Measurements from ENCODE around the gene SWSAP1. TPM values are rescaled to one million over a fixed set of nuclear protein-coding genes. Genes with fewer than 3 reads are reported as not detected.

The SWSAP1 gene
- total RNA-seq, 1 experiment from 2014 or later, result 3.0 TPM

GRCh38 chr19:11423791-11424181, 49.3 kb downstream of the SWSAP1 start:
- Mint-ChIP-seq H3K27ac (no peak overlapping the region), H3K9me3 (no peaks in the 10 kb centered on the region), H3K4me1 (peaks cover 11% of the 10 kb centered on the region), H3K27me3 (ENCODE audit: low read depth) (peaks cover 29% of the 10 kb centered on the region), H3K36me3 (no peaks in the 10 kb centered on the region), H3K4me3 (no peak overlapping the region)
- ChIA-PET CTCF (interaction anchor here (0.6 to 7.8 kb wide), 6 partner anchors 11 to 180 kb away, joined by 3 to 308 read pairs (median 20); partner anchors contain the start of genes EPOR, ODAD3 and PRKCSH), POLR2A (interaction anchor here (7.8 kb wide), 1 partner anchor 42 kb away, joined by 115 read pairs; the partner anchor contains the start of gene EPOR)
- no peak for ATAC-seq
- no peak for DNase-seq (ENCODE audit: low spot score)
- TF ChIP-seq ERG (CRISPR knock-in tag; IDR thresholded peaks at IDR 0.05) (no peak), NR2C2 (CRISPR knock-in tag; IDR thresholded peaks at IDR 0.05) (no peak), IRF1 (CRISPR knock-in tag; IDR thresholded peaks at IDR 0.05) (no peak), SMAD3 (CRISPR knock-in tag; IDR thresholded peaks at IDR 0.05; ENCODE audit: borderline replicate concordance) (no peak), ZMAT4 (CRISPR knock-in tag; IDR thresholded peaks at IDR 0.05) (no peak), SP1 (CRISPR knock-in tag; conservative IDR thresholded peaks at IDR 0.05) (no peak), AR (CRISPR knock-in tag; IDR thresholded peaks at IDR 0.05) (no peak), MAX (CRISPR knock-in tag; IDR thresholded peaks at IDR 0.05) (no peak), CTCF (IDR thresholded peaks at IDR 0.05) (no peak)

Other genes with a start within 250 kb of the SWSAP1 start
- 52.0 to 62.2 TPM (median 58.3 TPM) in 3 replicates for gene SPC24, start 218.9 kb upstream of the SWSAP1 start, total RNA-seq (2021)
- 31.8 to 35.1 TPM (median 33.2 TPM) in 3 replicates for gene KANK2, start 177.1 kb upstream of the SWSAP1 start, total RNA-seq (2021)
- gene ANGPTL8, start 135.0 kb upstream of the SWSAP1 start, total RNA-seq (2021), result 0.30 TPM in 1 of 3 replicates, not detected in the others
- gene DOCK6, start 112.1 kb upstream of the SWSAP1 start, total RNA-seq (2021), result 88.8 to 100 TPM (median 90.7 TPM) in 3 replicates
- gene TSPAN16, start 78.5 kb upstream of the SWSAP1 start, total RNA-seq (2021), result 0.30 TPM in 1 of 3 replicates, not detected in the others
- 18.9 to 27.8 TPM (median 27.0 TPM) in 3 replicates for gene RAB3D, start 35.0 kb upstream of the SWSAP1 start, total RNA-seq (2021)
- gene TMEM205, start 28.4 kb upstream of the SWSAP1 start, total RNA-seq (2021), result 69.9 to 78.3 TPM (median 76.0 TPM) in 3 replicates
- gene CCDC159, start 28.1 kb upstream of the SWSAP1 start, total RNA-seq (2021), result 5.5 to 8.5 TPM (median 6.8 TPM) in 3 replicates
- gene PLPPR2, start 19.2 kb upstream of the SWSAP1 start, total RNA-seq (2021), result 7.5 to 9.6 TPM (median 8.4 TPM) in 3 replicates
- 16.8 to 20.9 TPM (median 20.4 TPM) in 3 replicates for gene EPOR, start 9.6 kb downstream of the SWSAP1 start, total RNA-seq (2021)
- gene RGL3, start 44.6 kb downstream of the SWSAP1 start, total RNA-seq (2021), result 69.0 to 88.3 TPM (median 86.0 TPM) in 3 replicates
- 4.1 to 5.8 TPM (median 4.8 TPM) in 3 replicates for gene ODAD3, start 60.5 kb downstream of the SWSAP1 start, total RNA-seq (2021)
- 396 to 405 TPM (median 402 TPM) in 3 replicates for gene PRKCSH, start 61.0 kb downstream of the SWSAP1 start, total RNA-seq (2021)
- 1.4 to 3.0 TPM (median 1.6 TPM) in 3 replicates for gene ELAVL3, start 106.4 kb downstream of the SWSAP1 start, total RNA-seq (2021)
- 10.3 to 13.4 TPM (median 11.5 TPM) in 3 replicates for gene ZNF653, start 131.2 kb downstream of the SWSAP1 start, total RNA-seq (2021)
- 56.4 to 64.1 TPM (median 61.7 TPM) in 3 replicates for gene ECSIT, start 154.5 kb downstream of the SWSAP1 start, total RNA-seq (2021)
- 16.0 to 18.0 TPM (median 17.4 TPM) in 3 replicates for gene CNN1, start 164.2 kb downstream of the SWSAP1 start, total RNA-seq (2021)
- 70.9 to 86.0 TPM (median 73.4 TPM) in 3 replicates for gene ELOF1, start 184.6 kb downstream of the SWSAP1 start, total RNA-seq (2021)
- gene ACP5, start 203.0 kb downstream of the SWSAP1 start, total RNA-seq (2021), result 8.6 to 14.3 TPM (median 11.8 TPM) in 3 replicates
- 12.6 to 13.2 TPM (median 12.7 TPM) in 3 replicates for gene ZNF627, start 222.8 kb downstream of the SWSAP1 start, total RNA-seq (2021)

All from WTC11 (cell line).